ENCODE measurements around the gene BRAF.

The BRAF gene

GRCh38 chr7:140723574-140723973, 201.2 kb downstream of the BRAF start:
- H3K4me1 ChIP-seq (ENCODE audit: control insufficient read depth, insufficient read depth, low read length): no peaks in the 10 kb centered on the region
- H3K27ac ChIP-seq (ENCODE audit: extremely low read depth, low read depth, low read length): no peak overlapping the region
- no peak overlapping the region for H3K4me3 ChIP-seq (ENCODE audit: low read depth, low read length)
- TF ChIP-seq ZNF571 (tag by site-specific recombination; IDR thresholded peaks at IDR 0.05) (no peak), ZBTB7A (tag by site-specific recombination; IDR thresholded peaks at IDR 0.05; ENCODE audit: low read depth) (no peak), HOXA7 (CRISPR knock-in tag; IDR thresholded peaks at IDR 0.05; ENCODE audit: borderline replicate concordance) (no peak)
- ChIA-PET CTCF (interaction anchor here (0.7 to 1.1 kb wide), 3 partner anchors 17 to 290 kb away, joined by 3 read pairs; no protein-coding TSS in a partner anchor), POLR2A (no interaction called here)
- peaks cover 0 to 9% of the 10 kb centered on the region in 2 experiments; a peak in 1 of 3 replicates for H3K36me3 ChIP-seq (ENCODE audit: control insufficient read depth in 2 of 2, insufficient read depth in 1 of 2, low read length in 2 of 2)
- H3K9me3 ChIP-seq (ENCODE audit: control insufficient read depth, insufficient read depth, low read depth, low read length): no peaks in the 10 kb centered on the region

GRCh38 chr7:140723006-140723405, 201.7 kb downstream of the BRAF start:
- Histone ChIP-seq H3K27ac (ENCODE audit: extremely low read depth, low read depth, low read length) (no peak overlapping the region), H3K4me1 (ENCODE audit: control insufficient read depth, insufficient read depth, low read length) (no peaks in the 10 kb centered on the region), H3K4me3 (ENCODE audit: low read depth, low read length) (no peak overlapping the region), H3K9me3 (ENCODE audit: control insufficient read depth, insufficient read depth, low read depth, low read length) (no peaks in the 10 kb centered on the region), H3K36me3 (ENCODE audit: control insufficient read depth in 2 of 2, insufficient read depth in 1 of 2, low read length in 2 of 2) (peaks cover 0 to 9% of the 10 kb centered on the region in 2 experiments; a peak in 1 of 3 replicates)
- POLR2A ChIA-PET: no interaction called here
- CTCF ChIA-PET: interaction anchor here (0.5 to 1.1 kb wide), 4 partner anchors 16 to 519 kb away, joined by 3 to 5 read pairs (median 3); no protein-coding TSS in a partner anchor
- TF ChIP-seq ZNF777 (tag by site-specific recombination; IDR thresholded peaks at IDR 0.05; ENCODE audit: borderline replicate concordance) (no peak), ZNF18 (tag by site-specific recombination; IDR thresholded peaks at IDR 0.05) (no peak), PRDM2 (tag by site-specific recombination; IDR thresholded peaks at IDR 0.05; ENCODE audit: borderline replicate concordance) (no peak), ZNF112 (tag by site-specific recombination; IDR thresholded peaks at IDR 0.05) (no peak), ZNF791 (tag by site-specific recombination; IDR thresholded peaks at IDR 0.05) (no peak), ZNF155 (tag by site-specific recombination; IDR thresholded peaks at IDR 0.05) (no peak), ZNF394 (tag by site-specific recombination; IDR thresholded peaks at IDR 0.05; ENCODE audit: borderline replicate concordance) (no peak)

- POLR2A ChIA-PET: no interaction called here
- CTCF ChIA-PET: interaction anchor here (1.9 kb wide), 1 partner anchor 289 kb away, joined by 4 read pairs; no protein-coding TSS in a partner anchor
- H3K27ac ChIP-seq (ENCODE audit: extremely low read depth, low read depth, low read length): no peak overlapping the region
- peaks cover 0 to 9% of the 10 kb centered on the region in 2 experiments; a peak in 1 of 3 replicates for H3K36me3 ChIP-seq (ENCODE audit: control insufficient read depth in 2 of 2, insufficient read depth in 1 of 2, low read length in 2 of 2)
- H3K4me3 ChIP-seq (ENCODE audit: low read depth, low read length): no peak overlapping the region
- H3K4me1 ChIP-seq (ENCODE audit: control insufficient read depth, insufficient read depth, low read length): no peaks in the 10 kb centered on the region
- no peaks in the 10 kb centered on the region for H3K9me3 ChIP-seq (ENCODE audit: control insufficient read depth, insufficient read depth, low read depth, low read length)
- TF ChIP-seq ZBTB7A (tag by site-specific recombination; IDR thresholded peaks at IDR 0.05; ENCODE audit: low read depth) (no peak), WT1 (tag by site-specific recombination; IDR thresholded peaks at IDR 0.05) (no peak), ZNF837 (tag by site-specific recombination; IDR thresholded peaks at IDR 0.05) (no peak), ZNF585B (tag by site-specific recombination; IDR thresholded peaks at IDR 0.05) (no peak), BCL11B (tag by site-specific recombination; IDR thresholded peaks at IDR 0.05; ENCODE audit: low read depth) (no peak), ZNF280D (tag by site-specific recombination; IDR thresholded peaks at IDR 0.05) (no peak), ZNF626 (tag by site-specific recombination; IDR thresholded peaks at IDR 0.05) (no peak), ZNF121 (tag by site-specific recombination; IDR thresholded peaks at IDR 0.05) (no peak), ZNF629 (tag by site-specific recombination; IDR thresholded peaks at IDR 0.05) (no peak), ZBTB8A (tag by site-specific recombination; IDR thresholded peaks at IDR 0.05) (no peak), ZNF169 (tag by site-specific recombination; IDR thresholded peaks at IDR 0.05) (no peak), HOXC10 (CRISPR knock-in tag; IDR thresholded peaks at IDR 0.05) (no peak)
These were observed 202.5 kb downstream of the BRAF start for GRCh38 chr7:140722254-140722653.

Measured in HEK293 (cell line).